Measurements from ENCODE around the gene SRPK2.

- no peak for TF ChIP-seq CTCF (IDR thresholded peaks at IDR 0.05; ENCODE audit: low read depth, low read length)
- no peak for TF ChIP-seq MYC (IDR thresholded peaks at IDR 0.05; ENCODE audit: low read depth, low read length)
Measured at GRCh38 chr7:105261689-105262088, 127.0 kb downstream of the SRPK2 start.

Data from NB4 (cell line).